GM12892 (cell line): ENCODE data around the gene EFHD2.

Experiments used
- POLR2A ChIP-seq: IDR thresholded peaks from 2 replicates; pipeline ENCODE4 v1.6.1; 2011; ENCODE audit warnings: low read depth, low read length, control low read depth
- POLR2AphosphoS5 ChIP-seq: IDR thresholded peaks from 2 replicates; pipeline ENCODE4 v1.6.1; 2011; ENCODE audit warnings: low read depth, low read length, control low read depth

DNA sequence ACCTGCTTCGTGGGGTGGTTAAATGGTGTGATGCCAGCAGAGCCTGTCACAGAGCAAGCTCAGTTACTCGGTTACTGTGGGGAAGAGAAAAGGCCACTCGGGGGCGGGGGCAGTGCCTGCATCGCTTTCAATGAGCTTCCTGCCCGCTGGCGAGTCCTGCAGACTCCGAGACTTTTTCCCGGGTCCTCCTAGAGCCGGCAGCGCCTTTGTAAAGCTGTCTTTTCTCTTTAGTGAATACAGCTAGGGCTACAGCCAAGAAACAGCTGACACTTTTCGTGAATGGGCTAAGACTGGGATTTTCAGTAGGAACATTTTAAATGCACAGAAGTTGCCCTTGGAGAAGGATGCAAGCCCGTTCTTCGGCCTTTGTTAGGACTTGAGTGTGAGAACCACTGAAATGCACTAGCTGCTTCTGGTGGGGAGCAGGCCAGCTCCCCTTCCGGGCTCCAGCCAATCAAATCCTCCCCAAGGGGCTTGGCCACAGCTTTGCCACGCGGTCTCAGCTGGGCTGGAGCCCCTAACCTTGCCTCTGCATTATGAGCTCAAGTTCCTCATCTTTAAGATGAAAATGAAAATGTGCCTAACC lies 23.4 kb upstream of the EFHD2 start:
- TF ChIP-seq POLR2A (no peak), POLR2AphosphoS5 (no peak)
